Measurements from ENCODE around the gene FKTN.

- TF ChIP-seq POLR2AphosphoS5 (IDR thresholded peaks at IDR 0.05; ENCODE audit: low read depth, low read length) (no peak), SIN3A (IDR thresholded peaks at IDR 0.05; ENCODE audit: borderline replicate concordance, insufficient read depth, low read length) (no peak), REST (IDR thresholded peaks at IDR 0.05; ENCODE audit: insufficient read depth in 1 of 2, low read depth in 2 of 2, low read length in 2 of 2) (no peak), TAF1 (IDR thresholded peaks at IDR 0.05; ENCODE audit: borderline replicate concordance, insufficient read depth, low read length) (no peak), FOXP2 (optimal IDR thresholded peaks at IDR 0.05; ENCODE audit: borderline replicate concordance, extremely low read depth, extremely low read length, insufficient read depth) (no peak)
Observed at GRCh38 chr9:105531530-105531929, 26.4 kb upstream of the FKTN start.

Measured in PFSK-1 (cell line).